Activated gamma-delta T cell treated with Interleukin-2 at 50 U/mL for 16 hours (primary cell): ENCODE data around the gene COL2A1.
A peak's percentile ranks its signal among the peaks of the same experiment; 100 is the strongest.
"Not testable (repeated sequence)": the region's sequence is repeated elsewhere in the genome, so short reads cannot be mapped to it uniquely, and the experiment has no call there.

Experiments
- DNase-seq: peaks from one replicate; pipeline ENCODE4 v3.0.0-alpha.2; 2020

Gene COL2A1

DNA sequence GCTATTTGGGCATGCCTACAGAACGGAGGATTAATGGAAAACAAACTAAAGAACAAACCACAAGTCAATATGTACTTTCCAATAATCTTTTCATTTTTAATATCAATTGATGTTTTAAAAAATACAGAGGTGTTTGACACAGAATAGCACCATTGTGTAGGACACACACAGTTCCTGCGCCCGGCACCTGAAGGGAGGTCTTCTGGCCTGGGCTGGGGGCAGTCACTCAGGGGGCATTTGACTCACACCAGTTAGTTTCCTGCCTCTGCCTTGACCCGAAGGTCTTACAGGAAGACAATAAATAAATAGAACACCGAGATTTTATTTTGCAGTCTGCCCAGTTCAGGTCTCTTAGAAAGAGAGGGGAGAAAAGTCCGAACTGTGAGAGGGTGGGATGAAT, 31.4 kb downstream of the COL2A1 start:
- no peak for DNase-seq

GRCh38 chr12:47970843-47971242, 33.4 kb downstream of the COL2A1 start:
- DNase-seq: no peak

- DNase-seq: no peak
Measured at GRCh38 chr12:47969845-47970244, 34.4 kb downstream of the COL2A1 start.

DNA sequence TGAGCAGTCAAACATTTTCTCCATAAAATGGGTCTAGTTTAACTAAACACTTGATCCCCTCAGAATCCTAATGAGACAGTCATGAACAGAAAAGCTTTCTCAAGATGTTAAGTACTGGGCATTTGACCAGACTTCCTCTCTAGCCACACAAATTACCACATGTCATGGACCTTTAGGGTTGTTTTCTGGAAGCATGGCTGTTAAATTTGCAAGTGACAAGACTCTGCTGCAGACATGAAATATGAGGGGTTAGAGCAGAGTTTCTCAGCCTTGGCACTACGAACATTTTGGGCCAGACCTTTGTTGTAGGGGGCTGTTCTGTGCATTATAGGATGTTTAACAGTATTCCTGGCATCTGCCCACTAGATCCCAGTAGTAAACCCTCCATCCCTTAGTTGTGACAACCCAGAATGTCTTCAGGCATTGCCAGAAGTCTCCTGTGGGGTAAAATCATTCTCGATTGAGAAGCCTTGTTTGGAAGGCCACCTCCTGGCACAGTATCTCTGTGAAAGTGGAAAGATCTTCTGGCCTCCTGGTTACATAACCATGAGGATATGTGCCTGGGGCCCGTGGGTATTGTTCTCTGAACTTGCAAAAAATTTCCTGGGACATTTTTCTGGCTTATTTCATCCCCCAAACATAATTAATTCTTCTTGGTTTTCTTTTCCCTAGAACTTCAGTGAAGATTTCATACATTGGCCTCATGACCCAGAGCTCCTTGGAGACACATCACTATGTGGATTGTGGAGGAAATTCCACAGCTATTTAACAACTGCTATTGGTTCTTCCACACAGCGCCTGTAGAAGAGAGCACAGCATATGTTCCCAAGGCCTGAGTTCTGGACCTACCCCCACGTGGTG, 36.6 kb downstream of the COL2A1 start:
- DNase-seq: no peak

DNA sequence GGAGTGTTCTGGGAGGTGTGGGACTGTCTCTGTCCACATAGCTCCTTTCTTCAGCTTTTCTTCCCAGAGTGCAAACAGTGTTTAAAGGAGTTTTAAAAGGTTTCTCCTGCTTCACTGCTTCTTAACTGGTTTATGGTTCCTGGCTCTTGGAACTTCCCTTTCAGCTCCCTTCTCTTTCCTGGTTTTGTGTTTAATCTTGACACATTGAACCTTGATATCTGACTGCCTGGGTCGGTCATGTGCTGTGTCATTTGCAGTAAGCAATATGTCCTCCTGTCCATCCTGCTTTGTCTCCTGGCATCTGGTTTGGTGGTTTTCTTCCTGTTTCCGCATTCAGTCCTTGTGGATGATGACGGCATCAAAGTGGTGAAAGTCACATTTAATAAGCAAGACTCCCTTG, 38.7 kb downstream of the COL2A1 start:
- no peak for DNase-seq

- DNase-seq: no peak
Measured at GRCh38 chr12:47964106-47964728, 40.1 kb downstream of the COL2A1 start.

- DNase-seq: peak; percentile 92
Measured at GRCh38 chr12:47963340-47964040, 40.8 kb downstream of the COL2A1 start, which contains the start of gene TMEM106C. TMEM106C (plus strand) TSS chr12:47963596; CDS start chr12:47964237, 641 bp downstream.

DNA sequence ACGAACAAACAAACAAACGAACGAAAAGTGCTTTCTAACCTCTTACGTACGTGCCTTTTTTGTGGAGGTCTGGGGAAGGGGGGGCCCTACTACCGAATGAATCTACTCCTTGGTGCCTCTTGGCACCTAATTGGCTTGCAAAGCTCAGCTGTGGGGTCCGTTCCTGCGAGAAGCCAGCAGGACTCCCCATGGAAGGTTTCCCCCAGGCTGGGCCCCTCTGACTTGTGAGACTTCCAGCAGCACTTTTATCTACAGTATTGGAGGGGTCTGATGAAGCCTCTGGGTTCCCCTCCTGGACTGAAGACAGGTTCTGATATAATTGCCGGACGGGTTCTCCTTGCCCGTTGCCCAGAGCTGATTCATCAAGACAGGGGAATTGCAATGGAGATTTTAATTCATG, 42.1 kb downstream of the COL2A1 start:
- no peak for DNase-seq

- not testable (repeated sequence) for DNase-seq
Measured at GRCh38 chr12:47957671-47958070, 46.6 kb downstream of the COL2A1 start.

DNA sequence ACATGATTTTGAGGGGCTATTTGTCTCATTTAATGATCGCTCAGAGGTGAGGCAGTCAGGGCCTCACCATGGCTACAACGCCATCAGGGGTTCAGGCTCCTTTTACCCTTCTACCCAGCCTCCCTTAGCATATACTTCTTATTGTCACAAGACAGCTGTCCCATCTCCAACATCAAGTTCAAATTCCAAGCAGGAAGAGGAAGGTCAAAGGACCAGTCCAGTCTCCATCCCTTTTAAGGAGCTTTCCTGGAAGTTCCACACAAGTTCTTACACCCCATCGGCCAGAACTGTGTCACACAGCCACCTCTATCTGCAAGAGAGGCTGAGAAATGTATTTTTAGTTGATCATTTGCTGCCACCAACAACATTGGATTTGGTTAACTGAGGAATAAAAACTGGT, 49.2 kb downstream of the COL2A1 start:
- no peak for DNase-seq

DNA sequence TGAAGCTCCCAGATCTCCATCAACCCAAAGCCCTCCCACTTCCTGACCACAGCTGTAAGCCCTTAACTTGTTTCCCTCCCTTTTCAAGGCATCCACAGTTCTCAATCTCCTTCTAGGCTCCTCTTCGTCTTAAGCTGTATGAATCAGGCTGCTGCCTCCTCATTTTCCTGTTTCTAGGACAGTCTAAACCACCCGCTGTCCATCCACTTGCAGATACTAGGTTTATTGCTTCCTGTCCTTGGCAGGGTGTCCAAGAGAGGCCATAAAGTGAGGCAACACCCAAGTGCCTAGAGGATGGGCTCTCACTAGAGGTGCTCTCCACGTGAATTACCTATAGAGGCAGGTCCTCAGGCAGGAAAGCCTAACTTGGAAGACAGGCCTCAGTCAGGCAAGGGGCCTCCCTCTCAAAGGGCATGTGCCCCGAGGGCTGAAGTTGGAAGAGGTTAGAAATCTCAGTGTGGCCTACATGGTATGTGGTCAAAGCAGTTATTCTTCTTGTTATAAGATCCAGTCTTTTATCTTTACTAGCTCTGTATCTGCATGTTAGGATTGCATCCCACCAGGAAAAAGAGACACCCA, 49.7 kb downstream of the COL2A1 start:
- DNase-seq: no peak

GRCh38 chr12:47954058-47954457, 50.2 kb downstream of the COL2A1 start:
- no peak for DNase-seq

DNA sequence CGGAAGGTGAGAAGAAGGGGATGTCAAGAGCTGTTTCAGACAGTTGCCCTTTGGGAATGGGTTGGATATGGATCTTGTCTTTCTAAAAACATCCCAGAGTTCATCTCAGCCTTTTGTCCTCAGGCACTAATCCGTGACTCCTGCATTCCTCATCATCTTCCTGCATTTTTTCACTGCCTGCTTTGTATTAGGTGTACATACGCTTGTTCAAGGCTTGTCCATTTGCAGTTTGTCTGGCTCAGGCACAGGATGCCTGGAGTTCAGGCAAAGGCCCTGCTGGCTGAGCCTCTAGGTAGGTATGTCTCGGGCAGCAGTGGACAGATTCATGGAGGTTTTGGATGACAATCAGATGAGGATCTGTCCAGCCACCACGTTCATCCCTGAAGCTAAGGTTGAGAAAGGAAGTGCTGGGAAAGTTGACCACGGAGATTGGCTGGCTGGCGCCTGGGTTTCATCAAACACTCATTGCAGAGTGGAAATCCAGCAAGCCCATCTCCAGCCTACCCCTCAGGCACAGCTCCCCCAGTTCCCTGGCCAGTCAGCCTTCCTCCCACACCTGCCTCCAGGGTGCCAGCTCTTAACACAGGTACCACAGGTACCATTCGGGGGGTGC, 53.3 kb downstream of the COL2A1 start:
- no peak for DNase-seq

DNA sequence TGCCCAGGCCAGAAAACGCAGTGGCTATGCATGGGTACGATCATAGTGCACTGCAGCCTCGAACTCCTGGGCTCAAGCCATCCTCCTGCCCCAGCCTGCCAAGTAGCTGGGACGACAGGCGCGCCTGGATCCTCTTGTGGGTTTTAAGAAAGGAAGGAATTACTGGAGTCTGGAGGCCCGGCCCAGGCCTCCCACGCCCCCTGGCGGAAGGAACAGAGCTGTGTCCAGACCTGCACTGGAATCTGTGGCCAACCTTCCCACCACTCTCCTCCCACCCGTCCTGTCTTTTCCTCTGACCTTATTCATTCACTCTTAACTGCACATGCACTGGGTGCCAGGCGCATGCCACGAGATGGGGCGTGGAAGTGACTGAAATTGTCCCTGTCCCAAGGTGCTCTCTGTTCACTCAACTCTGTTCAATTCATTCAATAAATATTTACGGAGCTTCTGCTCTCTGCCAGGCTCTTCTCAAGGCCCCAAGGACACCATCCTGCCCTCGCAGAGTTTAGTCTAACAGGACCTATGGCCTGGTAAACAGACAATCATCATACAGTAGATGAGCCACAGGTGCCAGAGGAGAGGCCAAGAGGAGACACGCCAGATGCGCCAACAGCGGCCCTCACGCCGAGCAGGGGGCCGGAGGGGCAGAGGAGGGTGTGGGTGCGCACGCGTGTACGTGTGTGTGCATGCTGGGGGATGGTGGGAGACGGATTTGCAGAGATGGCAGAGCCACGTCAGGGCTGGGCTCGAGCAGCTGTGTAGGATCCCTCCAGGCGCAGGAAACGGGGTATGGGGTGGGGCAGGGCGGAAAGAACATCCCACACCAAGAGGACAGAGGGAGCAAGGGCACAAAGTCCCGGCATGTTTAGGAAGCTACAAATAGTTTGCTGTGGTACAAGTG, 54.6 kb downstream of the COL2A1 start:
- peak; percentile 22 for DNase-seq

DNA sequence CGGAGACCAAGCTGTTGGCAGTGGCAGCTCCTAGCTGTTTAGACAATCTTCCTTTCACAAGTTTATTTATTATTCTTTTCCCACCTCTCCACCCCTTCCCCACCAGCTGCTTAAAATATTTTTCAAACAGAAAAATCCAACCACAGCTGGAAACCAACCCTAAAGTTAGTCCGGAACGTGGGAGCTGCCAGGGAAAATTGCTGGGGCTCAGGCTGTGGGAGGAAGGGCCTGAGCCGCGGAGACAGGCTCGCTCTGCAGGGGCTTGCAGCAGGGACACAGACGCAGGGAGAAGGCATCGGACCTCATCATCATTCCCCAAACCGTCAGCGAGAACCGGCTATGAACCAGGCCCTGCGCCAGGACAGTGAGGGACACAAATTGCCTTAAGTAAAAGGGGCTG, 56.9 kb downstream of the COL2A1 start:
- DNase-seq: no peak

DNA sequence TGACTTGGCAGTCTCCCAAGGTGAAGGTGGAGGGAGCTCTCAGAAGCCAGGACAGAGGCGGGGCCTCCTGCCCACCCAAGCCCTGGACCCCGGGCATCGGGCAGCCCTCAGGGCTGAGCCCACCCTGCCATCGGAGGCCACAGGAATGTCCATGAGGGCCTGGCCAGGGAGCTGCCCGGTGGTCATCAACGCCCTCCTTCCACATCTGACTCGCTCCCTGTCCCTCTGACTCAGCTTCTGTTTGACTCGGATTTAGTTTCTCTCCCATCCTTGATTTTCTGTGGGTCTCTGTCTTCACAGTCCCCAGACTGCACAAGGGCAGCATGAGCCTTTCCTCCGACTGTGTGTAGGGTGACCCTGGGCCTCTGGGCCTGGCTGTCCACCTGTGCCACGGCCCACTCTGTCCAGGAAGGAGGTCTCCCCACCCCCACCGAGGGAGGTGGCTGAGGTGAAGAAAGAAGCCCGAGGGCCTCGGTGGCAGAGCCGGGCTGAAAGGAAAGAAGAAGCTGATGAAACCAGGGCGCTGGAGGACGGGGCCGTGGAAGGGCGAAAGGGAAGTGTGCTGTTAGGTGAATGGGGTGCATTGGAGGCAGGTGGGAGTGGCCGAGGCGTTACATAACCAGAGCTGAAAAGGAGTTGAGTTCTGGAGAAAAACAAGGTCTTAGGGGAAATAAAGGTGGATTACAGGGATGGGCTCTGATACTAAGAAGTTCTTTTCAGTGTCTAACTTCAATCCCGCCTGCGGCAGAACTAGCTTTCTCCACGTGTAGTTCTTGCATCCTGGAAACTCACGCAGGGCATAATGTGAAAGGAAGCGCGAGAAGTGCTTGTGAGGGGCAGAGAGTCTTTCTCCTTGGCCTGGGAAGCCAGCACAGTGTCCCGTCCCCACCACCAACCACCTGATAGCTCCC, 57.6 kb downstream of the COL2A1 start:
- DNase-seq: no peak

DNA sequence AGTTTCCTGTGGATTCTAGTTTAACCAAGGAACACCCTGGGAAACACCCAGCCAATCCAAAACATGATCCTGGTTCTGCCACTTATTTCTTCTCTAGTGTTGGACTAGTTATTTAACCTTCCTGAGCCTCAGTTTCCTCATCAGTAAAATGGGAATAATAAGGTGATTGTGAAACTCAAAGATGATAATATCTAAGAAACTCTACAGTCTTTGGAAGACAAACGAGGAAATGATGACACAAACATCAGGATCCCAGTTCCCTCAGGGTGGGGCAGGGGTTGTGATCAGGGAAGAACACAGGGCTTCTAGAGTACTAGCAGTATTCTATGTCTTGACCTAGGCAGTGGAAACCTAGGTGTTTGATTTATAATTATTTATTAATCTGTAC, 58.9 kb downstream of the COL2A1 start:
- DNase-seq: no peak

GRCh38 chr12:47944685-47945340, 59.5 kb downstream of the COL2A1 start:
- no peak for DNase-seq

DNA sequence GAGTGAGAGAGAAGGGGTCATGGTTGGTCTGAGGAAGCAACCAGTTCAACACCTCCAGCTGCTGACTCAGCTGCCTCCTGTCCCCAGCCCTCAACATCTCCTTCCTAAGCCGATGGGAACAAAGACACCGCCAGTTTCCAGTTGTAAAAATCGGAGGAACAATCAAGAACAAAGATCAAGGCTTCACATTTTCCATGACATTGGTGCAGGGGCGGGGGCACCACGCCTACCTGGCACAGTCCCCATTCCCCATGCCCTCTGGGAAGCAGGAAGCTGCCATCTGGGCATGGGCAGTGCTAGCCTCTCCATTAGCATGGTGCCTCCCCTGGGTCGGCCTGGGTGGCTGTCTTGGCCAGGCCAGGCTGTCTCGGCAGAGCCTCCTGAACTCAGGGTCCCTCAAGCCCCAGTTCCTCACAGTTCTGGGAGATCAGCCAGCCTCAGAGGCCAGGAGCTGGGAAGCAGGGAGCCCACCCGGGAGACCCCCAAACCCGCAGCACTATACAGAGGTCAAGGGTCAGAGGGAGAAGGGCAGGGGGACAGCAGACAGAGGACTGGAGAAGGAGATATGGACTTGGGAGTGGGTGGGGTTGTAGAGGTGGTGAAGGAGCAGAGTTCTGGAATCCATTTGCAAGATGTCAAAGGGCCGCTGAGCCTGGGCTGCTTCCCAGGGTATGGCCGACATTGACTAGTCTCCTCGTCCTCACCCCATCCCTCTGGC, 60.5 kb downstream of the COL2A1 start:
- DNase-seq: no peak
